H1 (cell line): Measurements from ENCODE around the gene ENO4.

ENCODE experiments used
- BRCA1 ChIP-seq: IDR thresholded peaks from 2 replicates; pipeline ENCODE4 v1.6.1; 2012; ENCODE audit warnings: low read depth, low read length, improper control_type of control experiment
- CHD2 ChIP-seq: IDR thresholded peaks from 2 replicates; pipeline ENCODE4 v1.6.1; 2012; ENCODE audit warnings: low read length, improper control_type of control experiment
- TF ChIP-seq, protein P1 (sequence below): IDR thresholded peaks from 2 replicates; pipeline ENCODE4 v1.6.1; 2011; ENCODE audit warnings: low read length, improper control_type of control experiment

DNA sequence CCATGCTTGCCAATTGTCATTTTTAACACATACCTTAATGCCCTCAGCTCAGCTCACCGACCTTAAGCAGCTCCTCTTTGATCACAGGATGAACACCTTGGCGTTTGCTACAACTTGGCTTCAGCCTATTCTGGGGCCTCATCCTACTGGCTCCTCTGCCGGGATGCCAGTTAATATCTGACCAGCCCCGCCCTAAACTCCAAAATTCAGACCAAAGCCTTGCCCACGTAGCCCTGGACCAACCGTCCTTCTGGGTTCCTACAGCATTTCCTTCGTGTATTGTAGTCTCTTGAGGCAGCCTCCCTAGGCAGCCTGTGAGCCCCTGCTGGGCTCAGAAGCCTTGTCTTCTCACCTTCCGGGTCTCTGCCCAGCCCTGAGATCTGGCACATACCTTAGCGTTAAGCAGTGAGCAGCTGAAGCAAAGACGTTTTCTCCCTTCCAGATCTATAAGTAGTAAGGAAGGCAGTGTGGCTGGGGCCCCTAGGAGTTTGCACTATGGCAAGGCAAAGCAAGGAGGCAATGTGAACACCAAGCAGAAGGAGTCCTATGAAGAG, 836 bp downstream of the ENO4 start:
- TF ChIP-seq BRCA1 = no peak
- TF ChIP-seq, protein P1, sequence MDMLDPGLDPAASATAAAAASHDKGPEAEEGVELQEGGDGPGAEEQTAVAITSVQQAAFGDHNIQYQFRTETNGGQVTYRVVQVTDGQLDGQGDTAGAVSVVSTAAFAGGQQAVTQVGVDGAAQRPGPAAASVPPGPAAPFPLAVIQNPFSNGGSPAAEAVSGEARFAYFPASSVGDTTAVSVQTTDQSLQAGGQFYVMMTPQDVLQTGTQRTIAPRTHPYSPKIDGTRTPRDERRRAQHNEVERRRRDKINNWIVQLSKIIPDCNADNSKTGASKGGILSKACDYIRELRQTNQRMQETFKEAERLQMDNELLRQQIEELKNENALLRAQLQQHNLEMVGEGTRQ = no peak
- no peak for TF ChIP-seq CHD2
